Fibroblast of skin of right quadriceps (primary cell): ENCODE results near the gene PIM1.
"Not testable (repeated sequence)": the region's sequence is repeated elsewhere in the genome, so short reads cannot be mapped to it uniquely, and the experiment has no call there.

Experiments
- DNase-seq: peaks from one replicate; pipeline ENCODE4 v3.0.0-alpha.2; 2013

Gene PIM1

GRCh38 chr6:37171970-37172812 is 2.2 kb downstream of the PIM1 start:
- peak; percentile 96 for DNase-seq

GRCh38 chr6:37172912-37173492 is 3.0 kb downstream of the PIM1 start:
- DNase-seq, result no peak

GRCh38 chr6:37173493-37174195 is 3.7 kb downstream of the PIM1 start:
- DNase-seq, result no peak

GRCh38 chr6:37174196-37174514 is 4.2 kb downstream of the PIM1 start:
- no peak for DNase-seq

- no peak for DNase-seq
Measured at GRCh38 chr6:37174515-37175331, 4.8 kb downstream of the PIM1 start.

- DNase-seq, result no peak
Measured at GRCh38 chr6:37175332-37176267, 5.6 kb downstream of the PIM1 start.

GRCh38 chr6:37176268-37177076 is 6.5 kb downstream of the PIM1 start:
- DNase-seq, result no peak

- DNase-seq, result no peak
Measured at GRCh38 chr6:37177077-37177934, 7.4 kb downstream of the PIM1 start.

- DNase-seq, result no peak
Measured at GRCh38 chr6:37177935-37178517, 8.1 kb downstream of the PIM1 start.

GRCh38 chr6:37180075-37180474 is 10.1 kb downstream of the PIM1 start:
- no peak for DNase-seq

GRCh38 chr6:37180610-37181009 is 10.7 kb downstream of the PIM1 start:
- DNase-seq, result not testable (repeated sequence)

- no peak for DNase-seq
Measured at GRCh38 chr6:37182736-37183590, 13.0 kb downstream of the PIM1 start.

GRCh38 chr6:37185949-37186720 is 16.2 kb downstream of the PIM1 start:
- not testable (repeated sequence) for DNase-seq

- DNase-seq, result no peak
Measured at GRCh38 chr6:37187321-37188022, 17.5 kb downstream of the PIM1 start.

- DNase-seq, result no peak
Measured at GRCh38 chr6:37188962-37189510, 19.1 kb downstream of the PIM1 start.

GRCh38 chr6:37190159-37190535 is 20.2 kb downstream of the PIM1 start:
- no peak for DNase-seq

- no peak for DNase-seq
Measured at GRCh38 chr6:37192666-37193065, 22.7 kb downstream of the PIM1 start.
